DOHH2 (cell line): ENCODE data around the gene DENND1A.

Source experiments
- EZH2phosphoT487 ChIP-seq: fragments of 200-600 bp; sonication (generic); IDR thresholded peaks from 2 replicates; pipeline ENCODE4 v1.6.1; 2017; ENCODE audit warnings: borderline replicate concordance, mild to moderate bottlenecking, antibody characterized with exemption, low read length, moderate library complexity, mixed read lengths
- TF ChIP-seq, protein P1 (sequence below): fragments of 200-600 bp; sonication (generic); IDR thresholded peaks from one replicate; pipeline ENCODE4 v1.5.1; 2014; ENCODE audit warnings: antibody characterized with exemption, mild to moderate bottlenecking, low read depth, low read length; ENCODE audit not compliant: poor library complexity, severe bottlenecking

DNA sequence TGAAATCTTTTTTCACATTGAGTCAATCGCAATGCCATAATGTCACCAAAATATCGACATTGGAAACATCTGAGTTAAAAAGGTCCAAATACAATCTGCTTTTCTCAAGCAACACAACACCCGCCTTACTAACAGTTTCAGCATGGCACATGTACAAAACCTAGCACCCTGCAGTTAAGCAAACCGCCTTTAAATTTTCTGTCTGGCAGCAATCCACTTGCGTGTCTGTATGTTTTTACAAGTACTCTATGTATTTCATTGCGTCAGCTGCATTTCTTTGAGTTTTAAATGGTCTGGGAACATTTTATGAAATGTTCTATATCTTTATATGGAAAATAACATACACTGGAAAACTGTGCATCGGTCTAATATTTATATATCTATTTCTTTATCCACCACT, 134.6 kb downstream of the DENND1A start:
- TF ChIP-seq, protein P1, sequence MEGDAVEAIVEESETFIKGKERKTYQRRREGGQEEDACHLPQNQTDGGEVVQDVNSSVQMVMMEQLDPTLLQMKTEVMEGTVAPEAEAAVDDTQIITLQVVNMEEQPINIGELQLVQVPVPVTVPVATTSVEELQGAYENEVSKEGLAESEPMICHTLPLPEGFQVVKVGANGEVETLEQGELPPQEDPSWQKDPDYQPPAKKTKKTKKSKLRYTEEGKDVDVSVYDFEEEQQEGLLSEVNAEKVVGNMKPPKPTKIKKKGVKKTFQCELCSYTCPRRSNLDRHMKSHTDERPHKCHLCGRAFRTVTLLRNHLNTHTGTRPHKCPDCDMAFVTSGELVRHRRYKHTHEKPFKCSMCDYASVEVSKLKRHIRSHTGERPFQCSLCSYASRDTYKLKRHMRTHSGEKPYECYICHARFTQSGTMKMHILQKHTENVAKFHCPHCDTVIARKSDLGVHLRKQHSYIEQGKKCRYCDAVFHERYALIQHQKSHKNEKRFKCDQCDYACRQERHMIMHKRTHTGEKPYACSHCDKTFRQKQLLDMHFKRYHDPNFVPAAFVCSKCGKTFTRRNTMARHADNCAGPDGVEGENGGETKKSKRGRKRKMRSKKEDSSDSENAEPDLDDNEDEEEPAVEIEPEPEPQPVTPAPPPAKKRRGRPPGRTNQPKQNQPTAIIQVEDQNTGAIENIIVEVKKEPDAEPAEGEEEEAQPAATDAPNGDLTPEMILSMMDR, result no peak
- TF ChIP-seq EZH2phosphoT487, result no peak
